Glomerular visceral epithelial cell (primary cell): ENCODE results near the gene MC1R.
A peak's percentile ranks its signal among the peaks of the same experiment; 100 is the strongest.
"Not testable (repeated sequence)": the region's sequence is repeated elsewhere in the genome, so short reads cannot be mapped to it uniquely, and the experiment has no call there.

ENCODE experiments used
- DNase-seq: peaks from one replicate; pipeline ENCODE4 v3.0.0-alpha.2; 2016; ENCODE audit errors: extremely low spot score

Gene MC1R

GRCh38 chr16:89918453-89919347 is at the start of gene MC1R:
Gene MC1R, plus strand, starts transcription at chr16:89918862. Its CDS starts 397 bp downstream, at chr16:89919259.
- no peak for DNase-seq

- no peak for DNase-seq
Measured at GRCh38 chr16:89869911-89870310, 48.8 kb upstream of the MC1R start.

GRCh38 chr16:89870440-89870839 is 48.2 kb upstream of the MC1R start:
- DNase-seq, result no peak

- DNase-seq, result no peak
Measured at GRCh38 chr16:89871895-89872294, 46.8 kb upstream of the MC1R start.

GRCh38 chr16:89873109-89873971 is 45.3 kb upstream of the MC1R start, which contains the start of gene TCF25:
Gene TCF25, plus strand, starts transcription at chr16:89873592. Its CDS starts 76 bp downstream, at chr16:89873668.
- peak; percentile 87 for DNase-seq

GRCh38 chr16:89873972-89874689 is 44.5 kb upstream of the MC1R start:
- peak; percentile 95 for DNase-seq

GRCh38 chr16:89879123-89879522 is 39.5 kb upstream of the MC1R start:
- DNase-seq, result not testable (repeated sequence)

GRCh38 chr16:89880477-89881367 is 37.9 kb upstream of the MC1R start:
- DNase-seq, result no peak

GRCh38 chr16:89881368-89881730 is 37.3 kb upstream of the MC1R start:
- DNase-seq, result no peak

- no peak for DNase-seq
Measured at GRCh38 chr16:89883346-89884040, 35.2 kb upstream of the MC1R start.

- DNase-seq, result no peak
Measured at GRCh38 chr16:89884041-89884421, 34.6 kb upstream of the MC1R start.

GRCh38 chr16:89887243-89887642 is 31.4 kb upstream of the MC1R start:
- DNase-seq, result no peak

- DNase-seq, result no peak
Measured at GRCh38 chr16:89890200-89890599, 28.5 kb upstream of the MC1R start.

GRCh38 chr16:89890886-89891657 is 27.6 kb upstream of the MC1R start:
- no peak for DNase-seq

- no peak for DNase-seq
Measured at GRCh38 chr16:89892055-89892630, 26.5 kb upstream of the MC1R start.

GRCh38 chr16:89892635-89893034 is 26.0 kb upstream of the MC1R start:
- DNase-seq, result no peak

- DNase-seq, result no peak
Measured at GRCh38 chr16:89893642-89894548, 24.8 kb upstream of the MC1R start.
